ENCODE data around the gene PHACTR3.

The PHACTR3 gene

DNA sequence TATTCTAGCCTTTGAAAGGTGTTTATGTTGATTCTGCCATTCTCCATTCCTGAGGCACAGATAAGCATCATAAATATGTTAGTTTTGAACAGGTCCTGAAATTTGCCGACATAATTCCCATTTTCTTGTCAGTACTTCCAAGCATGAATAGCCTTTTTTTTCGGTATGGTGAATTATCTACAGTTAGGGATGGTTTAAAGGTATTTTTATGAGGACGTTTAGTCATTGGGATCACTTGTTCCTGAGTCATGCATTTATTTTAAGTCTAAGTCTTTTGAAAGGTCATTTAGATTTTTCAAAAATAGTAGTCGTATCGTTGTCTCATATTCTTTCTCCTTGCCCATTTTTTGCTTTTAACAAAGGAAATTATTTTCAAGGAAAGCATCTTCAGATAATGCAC is 98.7 kb downstream of the PHACTR3 start:
- no peak for DNase-seq

DNA sequence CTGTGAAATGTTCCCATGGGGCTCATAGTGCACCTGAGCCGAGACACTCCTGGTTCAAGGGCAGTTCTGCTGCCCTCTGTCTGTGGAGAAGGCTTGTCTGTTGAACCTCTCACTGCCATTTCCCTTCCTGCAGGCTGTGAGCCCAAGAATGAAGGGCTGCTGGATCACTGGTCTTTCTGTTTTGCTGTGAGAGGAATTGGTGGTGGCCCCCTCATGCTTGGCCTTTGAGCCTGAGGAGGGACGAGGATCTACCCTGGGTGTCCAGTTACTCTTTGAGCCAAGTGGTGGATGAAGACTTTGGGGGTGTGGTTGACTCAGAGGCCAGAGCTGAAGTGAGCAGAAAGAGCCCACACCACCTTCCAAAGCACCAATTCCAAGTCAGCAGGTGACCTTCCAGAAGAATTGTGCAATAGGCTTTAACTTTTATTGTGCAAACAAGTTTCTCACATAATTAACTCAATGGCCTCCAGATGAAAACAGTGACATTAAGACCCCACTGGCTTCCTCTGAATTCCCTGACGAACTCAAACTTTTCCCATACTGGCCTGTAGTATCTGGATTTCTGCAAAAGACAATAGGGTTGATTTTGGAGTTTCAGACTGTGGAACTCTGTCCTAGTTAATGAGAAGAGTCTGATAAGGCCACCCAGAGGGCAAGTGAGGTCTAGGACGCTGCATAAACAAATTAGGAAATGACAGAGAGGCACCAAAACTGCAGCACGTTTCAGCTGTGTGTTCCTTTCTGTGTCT is 101.5 kb downstream of the PHACTR3 start:
- no peak for DNase-seq

DNA sequence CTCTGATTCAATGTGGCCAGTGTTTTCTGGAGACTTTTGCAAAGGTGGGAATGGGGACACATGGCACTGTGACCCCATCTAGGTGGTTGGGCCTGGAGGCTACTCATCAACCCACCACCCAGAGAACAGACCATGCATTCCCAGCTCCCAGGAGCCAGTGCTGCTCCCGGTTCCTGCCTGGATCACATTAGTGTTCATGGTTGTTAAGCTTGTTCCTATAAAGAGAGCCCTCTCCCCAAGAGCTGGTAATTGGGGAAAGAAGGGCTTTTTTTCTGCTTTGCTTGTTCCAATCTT is 102.0 kb downstream of the PHACTR3 start:
- DNase-seq, result no peak

DNA sequence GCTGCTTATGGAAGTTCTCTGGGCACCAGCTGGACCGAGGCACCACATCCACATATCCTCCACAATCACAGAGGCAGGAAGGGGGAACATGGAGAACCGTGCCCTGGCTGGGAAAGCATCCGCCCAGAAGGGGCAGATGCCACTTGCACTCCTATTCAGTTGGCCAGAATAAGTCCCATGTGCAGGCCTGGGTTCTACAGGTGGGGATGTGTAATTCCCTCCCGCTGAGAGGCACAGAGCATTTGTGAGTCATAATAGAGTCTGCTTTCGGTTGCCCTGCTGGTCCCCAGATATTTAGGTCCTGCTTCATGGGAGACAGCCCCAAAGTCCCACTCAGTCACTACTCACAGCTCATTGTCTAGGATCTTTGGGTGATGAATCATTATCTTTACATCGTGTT is 104.0 kb downstream of the PHACTR3 start:
- no peak for DNase-seq

DNA sequence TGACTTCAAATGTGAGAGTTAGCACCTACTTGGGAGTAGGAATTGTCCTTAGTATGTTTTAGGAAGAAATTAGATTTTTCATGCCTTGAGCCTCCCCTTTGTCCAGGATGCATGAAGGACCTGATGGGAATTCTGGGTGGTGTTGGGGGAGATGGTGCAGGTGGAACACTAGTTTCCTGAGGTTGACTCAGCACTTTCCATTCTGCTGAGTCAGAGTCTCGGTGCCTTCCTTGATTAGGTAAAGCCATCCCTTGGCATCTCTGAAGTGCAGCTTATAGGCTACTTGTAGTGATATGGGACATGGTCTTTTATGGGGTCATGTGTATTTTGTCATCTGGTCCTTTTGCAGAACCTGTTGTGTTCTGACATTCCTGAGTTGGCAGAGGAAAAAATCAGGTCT is 105.3 kb downstream of the PHACTR3 start:
- no peak for DNase-seq

DNA sequence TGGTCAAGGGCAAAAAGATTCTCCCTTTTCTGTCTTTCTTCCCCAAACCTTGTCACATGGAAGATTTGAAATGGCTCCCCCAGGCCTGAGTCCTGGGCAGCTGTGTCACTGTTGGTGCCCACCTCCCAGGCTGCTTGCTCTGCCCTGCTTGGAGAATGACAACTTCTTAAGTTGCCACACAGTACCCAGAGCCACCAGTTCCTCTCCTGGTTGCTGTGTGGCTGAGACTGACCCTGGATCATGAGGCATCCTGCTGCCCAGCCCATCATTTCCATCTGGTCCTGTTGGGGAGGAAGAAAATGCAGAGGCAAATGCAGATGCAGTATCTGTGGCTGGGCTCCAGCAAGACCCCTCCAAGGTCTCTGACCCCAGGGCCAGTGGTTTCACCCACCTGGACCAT is 113.7 kb downstream of the PHACTR3 start:
- no peak for DNase-seq

DNA sequence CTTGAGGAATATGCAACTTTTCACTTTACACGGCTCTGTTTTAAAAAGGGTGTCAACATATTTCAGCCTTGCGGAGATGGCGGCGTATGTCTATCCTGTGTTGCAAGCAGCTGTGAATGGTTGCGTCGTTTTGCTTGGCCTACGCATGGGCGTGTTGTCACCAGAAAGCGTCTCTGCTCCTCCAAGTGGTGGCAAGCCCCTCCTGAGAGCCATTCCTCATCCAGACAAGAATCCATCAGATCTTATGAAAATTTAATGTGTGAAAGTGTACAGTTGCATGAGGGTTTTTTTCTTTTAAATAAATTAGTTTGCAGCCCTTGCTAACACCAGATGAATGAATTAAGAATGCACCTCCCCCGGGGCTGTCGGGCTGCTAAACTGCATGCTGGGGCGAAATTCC is 114.4 kb downstream of the PHACTR3 start:
- no peak for DNase-seq

DNA sequence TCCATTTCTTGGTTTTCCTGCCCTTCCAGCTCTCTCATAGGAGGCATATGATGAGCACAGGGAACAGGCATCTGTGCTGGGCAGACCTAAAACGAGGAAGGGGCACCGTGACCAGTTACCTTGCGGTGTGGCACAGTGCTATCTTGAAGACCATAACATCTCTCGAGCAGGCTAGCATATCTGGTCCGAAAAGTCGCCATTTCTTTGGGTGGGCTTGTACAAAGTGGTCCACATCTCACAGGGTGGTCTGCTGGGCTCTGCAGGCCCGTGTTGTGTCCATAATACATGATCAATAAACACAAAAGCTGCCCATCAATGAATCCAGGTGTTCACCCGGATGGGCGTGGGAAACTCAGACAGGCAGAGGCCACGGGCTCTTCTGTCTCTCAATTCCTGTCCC is 115.7 kb downstream of the PHACTR3 start:
- no peak for DNase-seq

DNA sequence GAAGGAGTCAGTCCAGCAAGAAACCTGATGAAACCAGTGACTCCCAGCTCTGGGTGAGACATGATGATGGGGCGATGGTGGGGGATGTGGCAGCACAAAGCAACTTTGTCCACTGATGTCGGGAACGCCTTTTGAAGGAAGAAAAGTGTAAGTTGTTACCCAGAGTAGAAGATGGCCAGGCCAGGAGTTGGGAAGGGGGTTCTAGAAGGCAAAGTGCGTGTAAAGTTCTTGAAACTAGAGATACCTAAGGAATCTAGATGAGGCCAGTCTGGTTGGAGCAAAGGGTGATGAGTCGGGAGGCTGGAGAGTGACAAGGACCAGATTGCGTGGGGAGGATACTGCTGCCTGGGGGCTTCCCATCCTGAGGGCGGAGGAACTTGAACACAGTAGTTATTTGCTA is 117.0 kb downstream of the PHACTR3 start:
- no peak for DNase-seq

DNA sequence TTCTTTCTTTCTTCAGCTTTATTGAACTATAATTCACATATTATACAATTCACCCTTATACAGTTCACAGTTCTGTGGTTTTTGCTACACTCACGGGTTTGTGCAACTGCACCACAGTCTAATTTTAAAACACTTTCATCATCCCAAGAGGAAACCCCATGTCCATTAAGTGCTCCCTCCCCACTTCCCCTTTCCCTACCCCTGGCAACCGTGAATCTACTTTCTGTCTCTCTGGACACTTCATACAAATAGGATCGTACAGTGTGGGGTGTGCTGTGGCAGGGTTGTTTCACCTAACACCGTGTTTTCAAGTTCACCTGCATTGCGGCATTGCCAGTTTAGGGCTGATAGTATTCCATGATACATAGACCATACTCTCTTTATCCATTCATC is 118.8 kb downstream of the PHACTR3 start:
- no peak for DNase-seq

DNA sequence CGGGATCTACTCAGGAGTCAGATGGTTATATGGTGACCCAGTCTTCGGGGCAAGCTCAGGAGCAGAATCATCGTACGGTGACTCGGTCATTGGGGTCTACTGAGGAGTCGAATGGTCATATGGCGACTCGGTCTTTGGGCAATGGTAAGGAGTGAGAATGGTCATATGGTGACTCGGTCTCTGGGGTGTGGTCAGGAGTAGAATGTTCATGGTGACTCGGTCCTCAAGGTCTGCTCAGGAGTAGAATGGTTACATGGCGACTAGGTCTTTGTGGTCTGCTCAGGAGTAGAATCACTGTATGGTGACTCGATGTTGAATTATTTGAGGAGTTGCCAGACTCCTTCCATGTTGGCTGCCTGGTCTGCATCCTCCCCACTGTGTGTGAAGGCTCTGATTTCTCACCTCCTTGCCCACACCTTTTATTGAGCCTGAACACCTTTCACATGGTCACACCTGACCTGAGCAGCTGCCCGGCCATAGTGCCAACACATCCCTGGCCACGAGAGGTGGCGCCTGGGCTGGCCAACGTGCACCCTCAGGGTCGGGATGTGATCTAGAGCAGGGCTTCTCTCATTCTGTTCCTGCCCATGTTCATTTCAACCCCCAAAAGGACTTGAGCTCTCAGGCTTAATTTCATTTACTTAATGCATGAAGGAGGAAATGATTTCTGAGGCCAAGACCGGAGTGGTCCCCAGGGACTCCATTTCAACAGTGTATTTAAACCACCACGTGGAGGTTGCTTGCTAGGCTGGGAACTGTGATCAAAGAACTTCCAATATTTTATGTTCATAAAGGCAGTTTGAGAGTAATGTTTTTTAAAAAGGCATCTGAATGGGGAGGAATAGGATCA is 119.5 kb downstream of the PHACTR3 start:
- DNase-seq, result no peak

DNA sequence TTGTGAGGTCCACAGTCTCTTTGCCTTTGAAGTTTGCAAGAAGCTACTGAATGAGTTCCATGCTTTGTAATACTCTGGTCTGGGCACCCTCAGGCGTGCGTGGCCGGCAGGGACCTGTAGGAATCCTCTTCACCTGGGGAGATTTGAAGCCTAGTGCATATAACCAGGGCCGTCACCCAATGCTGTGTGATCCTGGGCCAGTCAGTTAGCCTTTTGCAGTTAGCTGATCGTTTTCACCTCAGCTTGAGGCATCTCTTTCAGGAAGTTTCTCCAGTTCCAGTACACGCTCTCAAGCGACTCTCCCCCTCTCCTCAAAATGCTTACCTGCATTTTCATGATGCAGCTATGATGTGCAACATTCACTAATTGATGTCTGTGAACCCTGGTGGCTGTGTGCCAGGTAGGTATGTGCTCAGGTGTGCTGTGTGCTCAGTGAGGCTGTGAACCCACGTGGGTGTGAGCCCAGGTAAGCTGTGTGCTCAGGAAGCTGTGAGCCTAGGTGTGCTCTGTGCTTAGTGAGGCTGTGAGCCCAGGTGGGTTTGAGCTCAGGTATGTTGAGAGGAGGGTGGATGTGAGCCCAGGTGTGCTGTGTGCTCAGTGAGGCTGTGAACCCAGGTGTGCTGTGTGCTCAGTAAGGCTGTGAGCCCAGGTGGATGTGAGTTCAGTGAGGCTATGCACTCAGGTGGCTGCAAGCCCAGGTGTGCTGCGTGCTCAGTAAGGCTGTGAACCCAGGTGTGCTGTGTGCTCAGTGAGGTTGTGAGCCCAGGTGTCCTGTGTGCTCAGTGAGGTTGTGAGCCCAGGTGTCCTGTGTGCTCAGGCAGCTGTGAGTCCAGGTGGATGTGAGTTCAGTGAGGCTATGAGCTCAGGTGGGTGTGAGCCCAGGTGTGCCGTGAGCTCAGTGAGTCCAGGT is 120.4 kb downstream of the PHACTR3 start:
- no peak for DNase-seq

DNA sequence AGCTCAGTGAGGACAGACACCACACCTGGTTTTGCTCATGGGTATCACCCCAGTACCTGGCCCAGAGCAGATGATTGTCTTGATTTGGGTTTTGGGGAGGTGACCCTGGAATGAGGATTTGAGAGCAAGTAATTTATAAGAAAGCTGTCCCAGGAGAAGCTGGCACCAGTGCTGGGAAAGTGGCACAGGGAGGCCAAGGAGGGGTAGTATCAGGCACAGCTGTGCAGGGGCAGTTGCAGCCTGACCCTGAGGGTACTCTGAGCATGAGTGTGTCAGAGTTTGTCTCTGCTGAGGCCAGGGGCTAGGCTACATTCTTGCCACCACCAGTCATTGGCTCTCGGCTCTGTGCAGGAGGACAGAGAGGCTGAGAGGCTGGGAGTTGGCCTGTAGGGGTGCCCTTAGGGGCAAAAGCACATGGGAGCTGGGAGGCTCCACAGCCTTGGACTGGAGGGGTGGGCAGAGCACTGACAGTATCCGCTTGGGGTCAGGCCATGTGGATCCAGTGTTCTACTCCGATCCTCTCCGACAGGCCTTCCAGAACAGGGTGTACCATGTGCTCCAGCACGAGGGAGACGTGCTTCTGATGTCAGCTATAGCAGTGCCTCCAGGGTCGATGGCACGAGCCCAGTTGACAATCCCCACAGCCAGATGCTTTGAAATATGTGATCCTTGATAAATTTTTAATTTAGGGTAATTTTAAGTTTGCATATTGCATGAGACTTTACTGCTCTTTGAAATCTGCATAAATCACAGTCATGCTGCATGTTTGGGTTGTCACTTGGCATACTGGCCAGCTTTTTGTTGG is 121.3 kb downstream of the PHACTR3 start:
- DNase-seq, result no peak

DNA sequence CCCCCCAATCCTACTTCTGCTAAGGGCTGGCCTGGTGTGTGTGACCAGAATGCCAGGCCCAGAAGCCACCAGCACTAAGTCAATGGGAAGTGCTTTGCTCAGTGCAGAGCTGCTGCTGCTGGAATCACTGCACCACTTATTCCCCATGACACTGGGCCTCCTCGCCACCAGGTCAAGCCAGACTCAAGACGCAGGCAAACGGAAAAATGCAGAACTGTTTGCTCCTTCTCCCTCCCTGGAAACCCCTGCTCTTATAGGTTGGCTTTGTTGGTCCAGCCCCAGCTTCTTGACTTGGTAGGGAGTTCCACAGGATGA is 121.9 kb downstream of the PHACTR3 start:
- no peak for DNase-seq

DNA sequence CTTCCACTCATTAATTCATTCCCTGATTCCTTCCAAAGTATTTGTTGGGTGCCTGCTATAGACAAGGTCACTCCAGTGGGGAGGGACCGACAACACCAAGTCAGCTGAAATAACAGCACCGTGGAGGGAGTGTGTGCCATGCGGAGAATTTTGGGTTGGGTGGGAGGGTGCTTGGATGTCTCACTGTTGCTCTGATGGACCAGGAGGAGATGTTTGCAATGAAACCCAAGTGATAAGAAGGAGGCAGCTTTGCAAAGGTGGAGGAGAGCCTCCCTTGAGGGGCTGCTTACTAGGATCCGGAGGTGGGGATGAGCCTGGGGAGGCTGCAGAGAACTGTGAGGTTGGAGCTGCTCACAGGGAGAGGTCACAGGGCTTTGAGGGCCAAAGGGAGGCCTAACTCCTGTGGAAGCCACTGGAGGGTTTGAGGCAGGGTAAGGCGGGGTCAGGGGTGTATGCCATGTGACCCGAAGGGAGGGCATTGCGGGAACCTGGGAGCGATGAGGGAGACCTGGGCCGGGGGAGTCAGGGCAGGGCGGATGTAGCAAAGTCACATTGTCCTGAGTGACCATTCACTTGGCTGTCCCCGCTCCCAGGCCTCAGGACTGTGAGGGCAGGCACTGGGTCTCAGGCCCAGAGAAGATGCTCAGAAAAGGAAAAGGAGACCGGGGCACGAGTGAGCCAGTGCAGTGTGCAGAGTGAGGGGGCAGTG is 124.5 kb downstream of the PHACTR3 start:
- DNase-seq, result no peak

DNA sequence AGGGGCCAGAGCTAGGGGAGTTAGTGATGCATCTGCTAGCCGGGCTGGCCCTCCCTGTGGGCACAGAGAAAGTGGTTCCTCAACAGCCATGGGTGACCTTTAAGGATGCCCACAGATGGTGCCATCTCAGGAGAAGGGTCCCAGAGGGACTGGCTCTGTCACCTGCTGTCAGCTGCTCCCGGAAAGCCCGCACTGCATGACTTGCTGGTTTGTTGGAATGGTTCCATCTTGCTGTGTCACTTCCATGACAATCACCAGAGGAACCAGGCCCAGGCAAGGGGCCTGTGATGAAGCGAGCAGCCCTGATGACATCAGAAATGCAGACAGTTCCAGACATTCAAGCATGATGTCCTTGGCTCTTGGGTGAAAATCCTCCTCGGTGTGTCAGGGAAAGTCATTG is 125.2 kb downstream of the PHACTR3 start:
- no peak for DNase-seq

DNA sequence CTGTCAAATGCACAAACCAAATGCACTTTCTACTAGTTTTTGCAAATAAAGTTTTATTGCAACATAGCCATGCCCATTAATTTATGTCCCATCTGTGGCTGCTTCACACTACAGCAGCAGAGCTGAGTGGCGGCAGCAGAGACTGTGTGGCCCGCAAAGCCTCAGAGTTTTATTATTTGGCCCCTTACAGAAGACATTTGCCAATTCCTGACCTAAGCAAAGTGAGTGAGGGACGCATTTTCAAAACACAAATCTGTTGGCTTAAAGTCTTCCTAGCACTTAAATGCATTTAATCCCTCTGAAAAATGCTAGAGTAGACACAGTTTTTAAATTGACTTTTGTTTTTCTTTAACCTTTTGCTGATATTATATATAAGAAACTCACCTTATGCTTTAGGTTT is 126.4 kb downstream of the PHACTR3 start:
- DNase-seq, result no peak

DNA sequence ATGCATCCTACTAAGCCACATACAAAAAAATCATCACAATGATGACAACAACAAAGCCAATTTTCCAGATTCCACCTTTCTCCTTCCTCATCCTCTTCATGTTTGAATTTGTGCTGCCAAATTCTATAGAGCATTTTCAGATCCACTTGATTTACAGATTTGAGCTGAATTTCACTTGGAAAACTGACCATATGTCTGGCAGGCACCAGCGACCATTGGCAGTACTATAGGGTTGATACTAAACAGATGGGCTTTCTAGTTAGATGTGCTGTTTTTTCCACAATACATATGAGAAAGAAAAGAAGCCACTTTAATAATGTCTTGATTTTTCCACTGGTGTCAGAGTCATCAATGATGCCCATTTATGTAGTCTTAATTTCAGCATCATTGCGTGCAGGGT is 127.0 kb downstream of the PHACTR3 start:
- no peak for DNase-seq

DNA sequence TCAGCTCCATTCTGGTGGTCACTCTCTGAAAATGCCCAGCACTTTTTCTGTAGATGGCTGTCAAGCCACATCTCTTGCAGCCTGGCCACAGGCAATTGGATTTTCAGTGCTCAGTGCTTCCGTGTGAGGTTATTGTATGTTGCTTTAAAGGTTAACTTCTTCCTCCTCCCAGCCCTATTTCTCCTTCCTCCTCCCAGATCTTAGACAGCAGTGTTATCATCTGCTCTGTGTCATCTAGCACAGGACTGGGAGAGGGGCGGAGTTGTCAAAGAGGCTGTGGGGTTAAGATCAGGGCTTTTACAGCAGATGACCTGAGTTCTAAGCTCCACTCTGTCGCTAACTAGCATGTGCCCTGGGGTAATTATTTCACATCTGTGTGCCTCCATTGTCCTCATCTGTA is 129.0 kb downstream of the PHACTR3 start:
- no peak for DNase-seq

DNA sequence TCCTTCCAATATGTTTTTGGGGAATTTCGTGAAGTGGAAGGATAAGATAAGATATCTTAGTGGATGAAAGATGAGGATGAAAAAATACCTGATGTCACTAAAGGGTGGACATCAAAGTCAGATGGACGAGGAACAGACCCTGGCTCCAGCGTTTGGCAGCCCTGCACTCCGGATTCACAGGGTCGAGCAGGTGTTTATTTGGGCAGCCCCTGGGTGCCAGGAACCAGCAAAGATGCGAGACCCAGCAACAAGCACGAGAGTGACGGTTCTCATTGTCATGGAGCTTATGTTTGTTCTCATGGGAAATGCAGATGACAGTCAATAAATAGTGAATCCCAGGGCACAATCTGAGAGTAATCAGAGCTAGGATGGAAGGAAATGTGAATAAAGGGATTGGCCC is 131.1 kb downstream of the PHACTR3 start:
- DNase-seq, result no peak

DNA sequence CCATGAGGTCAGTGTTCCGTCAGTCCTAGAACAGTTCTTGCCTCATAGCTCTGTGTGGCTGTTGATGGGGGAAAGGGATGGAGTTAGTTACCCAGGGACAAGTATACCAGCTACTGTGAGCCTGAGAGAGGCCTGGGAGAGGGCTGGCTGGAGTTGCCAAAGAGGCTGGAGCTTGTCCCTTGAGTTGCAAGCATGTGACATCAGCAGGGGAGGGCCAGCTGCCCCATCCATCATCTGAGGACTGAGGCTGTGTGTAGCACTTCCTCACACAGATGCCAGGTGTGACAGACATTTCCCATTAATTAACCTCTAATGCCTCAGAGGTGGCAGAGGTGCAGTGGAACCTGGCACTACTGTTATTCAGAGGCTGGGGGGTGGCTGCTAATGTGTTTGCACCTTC is 131.6 kb downstream of the PHACTR3 start:
- DNase-seq, result no peak

DNA sequence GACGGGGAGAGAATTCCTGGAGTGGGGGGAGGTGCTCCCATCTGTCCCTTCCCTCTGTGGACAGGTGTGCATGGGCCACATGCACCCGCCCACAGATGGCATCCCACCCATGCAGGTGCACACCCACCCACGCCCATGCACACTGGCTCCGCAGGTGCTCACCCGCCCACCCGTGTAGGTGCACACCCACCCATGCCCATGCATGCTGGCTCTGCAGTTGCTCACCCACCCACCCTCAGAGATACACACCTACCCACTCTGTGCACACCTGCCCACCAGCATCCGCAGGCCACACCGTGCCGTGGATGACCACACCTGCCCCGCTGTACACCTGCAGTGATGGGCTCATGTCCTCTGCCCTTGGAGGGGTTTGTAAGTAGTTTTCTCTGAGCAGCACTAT is 132.0 kb downstream of the PHACTR3 start:
- DNase-seq, result no peak

All from activated CD4-positive, alpha-beta T cell treated with anti-CD3 and anti-CD28 coated beads for 4 hours (primary cell).